Amygdala (tissue), 56 donors: ENCODE data around the gene SLC22A23.

ENCODE experiments used
- DNase-seq, 56 donors: peaks; one replicate each; lab custom pipeline; 2025; lab: John Stamatoyannopoulos, UW

The SLC22A23 gene

GRCh38 chr6:3424185-3424927 lies 32.5 kb downstream of the SLC22A23 start:
- DNase-seq = no peak

GRCh38 chr6:3423439-3424184 lies 33.2 kb downstream of the SLC22A23 start:
- no peak for DNase-seq

GRCh38 chr6:3422435-3423070 lies 34.3 kb downstream of the SLC22A23 start:
- peak in 1 of 56 donors; percentile 23 for DNase-seq

GRCh38 chr6:3421791-3422434 lies 34.9 kb downstream of the SLC22A23 start:
- DNase-seq = no peak

- DNase-seq = no peak
These were observed 35.7 kb downstream of the SLC22A23 start for GRCh38 chr6:3421143-3421542.

- no peak for DNase-seq
These were observed 37.1 kb downstream of the SLC22A23 start for GRCh38 chr6:3419624-3420272.

- no peak for DNase-seq
These were observed 38.3 kb downstream of the SLC22A23 start for GRCh38 chr6:3418496-3419060.

GRCh38 chr6:3417473-3417872 lies 39.4 kb downstream of the SLC22A23 start:
- DNase-seq = no peak

GRCh38 chr6:3415490-3415889 lies 41.4 kb downstream of the SLC22A23 start:
- no peak for DNase-seq

- no peak for DNase-seq
These were observed 41.8 kb downstream of the SLC22A23 start for GRCh38 chr6:3415082-3415453.

- DNase-seq = no peak
These were observed 42.3 kb downstream of the SLC22A23 start for GRCh38 chr6:3414327-3415081.

- no peak for DNase-seq
These were observed 43.3 kb downstream of the SLC22A23 start for GRCh38 chr6:3413592-3413991.

GRCh38 chr6:3412779-3413500 lies 43.9 kb downstream of the SLC22A23 start:
- DNase-seq = no peak

GRCh38 chr6:3411967-3412778 lies 44.7 kb downstream of the SLC22A23 start:
- no peak for DNase-seq

GRCh38 chr6:3410385-3411360 lies 46.2 kb downstream of the SLC22A23 start:
- DNase-seq = peak in 29 of 56 donors; percentile 9 to 76 (median 35)

- DNase-seq = no peak
These were observed 47.0 kb downstream of the SLC22A23 start for GRCh38 chr6:3409699-3410384.
